ENCODE results near the gene NDUFA3.

Gene NDUFA3

GRCh38 chr19:54152878-54153524, 50.3 kb downstream of the NDUFA3 start:
- DNase-seq = no peak
- in situ Hi-C loops (cut with HindIII; ENCODE audit: low pct_ligation_motif_present, low sequenced_read_pairs) = no loop called here
- H3K4me3 ChIP-seq (ENCODE audit: low read depth, low read length) = no peak overlapping the region
- TF ChIP-seq CTCF (IDR thresholded peaks at IDR 0.05; ENCODE audit: low read depth, low read length, missing control alignments) = no peak
- no peaks in the 10 kb centered on the region for H3K27me3 ChIP-seq (replicated peaks)
- H3K27ac ChIP-seq = no peak overlapping the region
- H3K36me3 ChIP-seq (replicated peaks) = peaks cover 85% of the 10 kb centered on the region

- TF ChIP-seq CTCF (IDR thresholded peaks at IDR 0.05; ENCODE audit: low read depth, low read length, missing control alignments) = no peak
- DNase-seq = no peak
- in situ Hi-C loops (cut with HindIII; ENCODE audit: low pct_ligation_motif_present, low sequenced_read_pairs) = no loop called here
- Histone ChIP-seq H3K27me3 (replicated peaks) (no peaks in the 10 kb centered on the region), H3K36me3 (replicated peaks) (peaks cover 81% of the 10 kb centered on the region), H3K4me3 (ENCODE audit: low read depth, low read length) (no peak overlapping the region), H3K27ac (no peak overlapping the region)
Measured at GRCh38 chr19:54153731-54154326, 51.2 kb downstream of the NDUFA3 start.

GRCh38 chr19:54154603-54155345, 52.1 kb downstream of the NDUFA3 start:
- in situ Hi-C loops (cut with HindIII; ENCODE audit: low pct_ligation_motif_present, low sequenced_read_pairs) = no loop called here
- peak overlapping the region; percentile 8 for H3K27ac ChIP-seq
- no peaks in the 10 kb centered on the region for H3K27me3 ChIP-seq (replicated peaks)
- no peak for DNase-seq
- H3K36me3 ChIP-seq (replicated peaks) = peaks cover 71% of the 10 kb centered on the region
- no peak for TF ChIP-seq CTCF (IDR thresholded peaks at IDR 0.05; ENCODE audit: low read depth, low read length, missing control alignments)
- no peak overlapping the region for H3K4me3 ChIP-seq (ENCODE audit: low read depth, low read length)

GRCh38 chr19:54155694-54156093, 53.0 kb downstream of the NDUFA3 start:
- no peaks in the 10 kb centered on the region for H3K27me3 ChIP-seq (replicated peaks)
- H3K4me3 ChIP-seq (ENCODE audit: low read depth, low read length) = no peak overlapping the region
- peak; percentile 22 for TF ChIP-seq CTCF (IDR thresholded peaks at IDR 0.05; ENCODE audit: low read depth, low read length, missing control alignments)
- peaks cover 63% of the 10 kb centered on the region for H3K36me3 ChIP-seq (replicated peaks)
- in situ Hi-C loops (cut with HindIII; ENCODE audit: low pct_ligation_motif_present, low sequenced_read_pairs) = no loop called here
- no peak for DNase-seq
- no peak overlapping the region for H3K27ac ChIP-seq

- no peak for TF ChIP-seq CTCF (IDR thresholded peaks at IDR 0.05; ENCODE audit: low read depth, low read length, missing control alignments)
- DNase-seq = no peak
- in situ Hi-C loops (cut with HindIII; ENCODE audit: low pct_ligation_motif_present, low sequenced_read_pairs) = no loop called here
- no peak overlapping the region for H3K27ac ChIP-seq
- H3K36me3 ChIP-seq (replicated peaks) = peaks cover 57% of the 10 kb centered on the region
- no peaks in the 10 kb centered on the region for H3K27me3 ChIP-seq (replicated peaks)
- no peak overlapping the region for H3K4me3 ChIP-seq (ENCODE audit: low read depth, low read length)
Measured at GRCh38 chr19:54156490-54156889, 53.8 kb downstream of the NDUFA3 start.
